Lower leg skin (tissue), 4 donors: ENCODE results near the gene ETV5. TPM values are rescaled to one million over a fixed set of nuclear protein-coding genes. Genes with fewer than 3 reads are reported as not detected.

ENCODE experiments used
- DNase-seq, 2 donors: peaks; one replicate each; pipeline ENCODE4 v3.0.0-alpha.2; 2019; ENCODE audit warnings: low spot score in 2 of 2
- H3K4me3 ChIP-seq: fragments of 200-600 bp; sonication (generic); 2 replicates; pipeline ENCODE4 v1.5.1; 2017; ENCODE audit warnings: mild to moderate bottlenecking, low read depth; ENCODE audit not compliant: poor library complexity, severe bottlenecking
- CTCF ChIP-seq, 3 donors: fragments of 450-650 bp; IDR thresholded peaks; one replicate each; pipeline ENCODE4 v1.5.1; 2016; ENCODE audit warnings: antibody characterized with exemption in 3 of 3, mild to moderate bottlenecking in 3 of 3, moderate library complexity in 2 of 3
- POLR2A ChIP-seq, 2 donors: fragments of 450-650 bp; IDR thresholded peaks; one replicate each; pipeline ENCODE4 v1.6.1; 2016 to 2017; ENCODE audit warnings: antibody characterized with exemption in 2 of 2, mild to moderate bottlenecking in 1 of 2, moderate library complexity in 1 of 2
- WGBS, 2 donors: methylation state at CpG; one replicate each; pipeline ENCODE4 v1.1.5; 2018; 5-methylcytosine and 5-hydroxymethylcytosine counted together
- intact Hi-C: fragments of 100-400 bp; cut with DNase I; formaldehyde crosslinking; loops from one replicate; pipeline ENCODE4 v1.15.0; 2023; ENCODE audit warnings: low total_unique reads
- total RNA-seq, 4 donors: library from RNA; depleted of rRNA; stranded (reverse); fragments of >200 nt; gene quantifications; one replicate each; pipeline ENCODE4 v1.1.0, GENCODE V29; 2016

The ETV5 gene
- total RNA-seq, 4 donors from 2014 or later: 8.1 to 15.3 (median 9.7) TPM

GRCh38 chr3:186097663-186098451 is 11.0 kb downstream of the ETV5 start:
- intact Hi-C loops: no loop called here
- peak; percentile 58 to 86 for DNase-seq
- WGBS, 2 donors: 0 to 5% methylated on average over 16 of the region's 16 CpGs
- H3K4me3 ChIP-seq: no peak overlapping the region
- TF ChIP-seq POLR2A (IDR thresholded peaks at IDR 0.05): no peak
- no peak for TF ChIP-seq CTCF (IDR thresholded peaks at IDR 0.05)

GRCh38 chr3:186097317-186097662 is 11.6 kb downstream of the ETV5 start:
- 21% methylated on average over 4 of the region's 4 CpGs for WGBS, 2 donors
- no peak overlapping the region for H3K4me3 ChIP-seq
- DNase-seq: no peak
- TF ChIP-seq POLR2A (IDR thresholded peaks at IDR 0.05): no peak
- TF ChIP-seq CTCF (IDR thresholded peaks at IDR 0.05): no peak
- intact Hi-C loops: no loop called here

- no peak overlapping the region for H3K4me3 ChIP-seq
- intact Hi-C loops: no loop called here
- no peak for DNase-seq
- no peak for TF ChIP-seq CTCF (IDR thresholded peaks at IDR 0.05)
- TF ChIP-seq POLR2A (IDR thresholded peaks at IDR 0.05): no peak
- WGBS, 2 donors: 66 to 70% methylated on average over 2 of the region's 2 CpGs
Observed at GRCh38 chr3:186096290-186096689, 12.6 kb downstream of the ETV5 start.

- DNase-seq: no peak
- TF ChIP-seq POLR2A (IDR thresholded peaks at IDR 0.05) (no peak), CTCF (IDR thresholded peaks at IDR 0.05) (no peak)
- WGBS, 2 donors: 82 to 89% methylated on average over 8 of the region's 8 CpGs
- intact Hi-C loops: no loop called here
- H3K4me3 ChIP-seq: no peak overlapping the region
Observed at GRCh38 chr3:186095561-186096081, 13.3 kb downstream of the ETV5 start.

- WGBS, 2 donors: 83 to 94% methylated on average over 7 of the region's 7 CpGs
- H3K4me3 ChIP-seq: no peak overlapping the region
- intact Hi-C loops: no loop called here
- DNase-seq: no peak
- TF ChIP-seq CTCF (IDR thresholded peaks at IDR 0.05): no peak
- no peak for TF ChIP-seq POLR2A (IDR thresholded peaks at IDR 0.05)
Observed at GRCh38 chr3:186094696-186095425, 14.0 kb downstream of the ETV5 start.
